GM19463 (cell line): ENCODE data around the gene CSF1R.

Experiments
- ATAC-seq: cut with Tn5 transposase; IDR thresholded peaks from one replicate; pipeline ENCODE4 v1.9.1; 2021; ENCODE audit warnings: mild to moderate bottlenecking, moderate library complexity; ENCODE audit not compliant: unreplicated experiment

The CSF1R gene

DNA sequence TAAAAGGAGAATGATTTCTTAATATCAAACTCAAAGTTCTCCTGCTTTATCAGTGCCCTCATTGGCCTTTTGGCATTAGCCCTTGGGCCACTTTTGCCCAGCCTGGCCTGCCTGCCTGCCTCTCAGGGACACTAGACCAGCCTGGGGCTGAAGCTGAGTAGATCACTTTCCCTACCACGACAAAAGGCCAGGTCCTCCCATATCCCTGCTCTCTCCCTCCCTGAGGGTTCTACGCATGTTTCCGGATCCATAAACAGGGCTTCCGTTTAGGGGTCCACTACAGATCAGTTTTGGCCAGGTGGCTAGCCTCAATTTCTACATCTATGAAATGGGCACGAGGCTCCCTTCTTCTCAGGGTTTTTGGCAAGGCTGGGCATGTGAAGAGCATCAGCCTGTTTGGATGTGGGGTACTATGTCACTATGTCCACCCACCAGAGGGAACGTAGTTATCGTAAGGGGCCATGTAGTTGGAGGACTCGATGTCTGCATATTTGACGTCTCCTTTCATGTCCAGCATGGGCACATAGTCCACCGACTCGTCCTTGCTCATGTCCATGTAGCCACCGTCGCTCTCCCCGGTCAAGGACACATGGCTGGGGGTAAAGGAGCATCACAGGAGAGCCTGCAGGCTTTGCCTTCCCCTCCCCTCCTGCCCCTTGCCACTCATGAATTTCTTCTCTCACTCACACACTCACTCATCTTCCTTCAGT is 35.2 kb upstream of the CSF1R start:
- no peak for ATAC-seq

DNA sequence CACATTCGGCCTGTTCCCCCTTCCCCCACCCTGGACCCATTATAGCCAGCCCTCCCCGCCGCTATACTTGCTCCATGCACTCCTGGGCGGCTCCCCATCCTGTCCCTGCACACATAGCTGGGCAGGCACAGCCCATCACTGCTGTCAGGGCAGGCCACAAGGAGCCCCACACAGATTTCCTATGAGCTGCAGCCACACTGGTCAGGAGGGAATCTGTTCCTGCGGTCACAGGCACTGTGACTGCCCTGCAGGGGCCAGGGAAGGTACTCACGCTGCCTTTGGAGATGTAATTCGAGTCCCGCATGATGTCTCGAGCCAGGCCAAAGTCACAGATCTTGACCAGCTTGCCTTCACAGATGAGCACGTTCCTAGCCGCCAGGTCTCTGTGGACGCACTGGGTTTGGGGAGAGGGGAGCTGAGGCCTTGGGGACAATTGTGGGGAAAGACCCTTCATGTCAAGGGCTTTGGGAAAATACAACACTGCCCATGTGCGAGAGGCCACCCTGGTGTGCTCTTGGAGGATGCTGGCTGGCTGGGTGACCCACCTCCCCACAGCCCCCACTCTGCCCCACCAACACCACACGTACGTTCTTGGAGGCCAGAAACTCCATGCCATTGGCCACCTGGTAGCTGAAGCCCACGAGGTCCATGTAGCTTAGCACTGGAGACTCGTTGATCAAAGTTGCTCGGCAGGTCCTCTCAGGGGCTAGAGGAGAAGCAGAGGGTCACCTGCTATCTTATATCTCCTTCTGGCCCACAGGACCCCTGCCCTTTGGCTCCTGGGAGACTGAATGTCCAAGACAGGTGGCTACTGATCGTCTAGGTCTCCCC is 34.5 kb upstream of the CSF1R start:
- no peak for ATAC-seq

DNA sequence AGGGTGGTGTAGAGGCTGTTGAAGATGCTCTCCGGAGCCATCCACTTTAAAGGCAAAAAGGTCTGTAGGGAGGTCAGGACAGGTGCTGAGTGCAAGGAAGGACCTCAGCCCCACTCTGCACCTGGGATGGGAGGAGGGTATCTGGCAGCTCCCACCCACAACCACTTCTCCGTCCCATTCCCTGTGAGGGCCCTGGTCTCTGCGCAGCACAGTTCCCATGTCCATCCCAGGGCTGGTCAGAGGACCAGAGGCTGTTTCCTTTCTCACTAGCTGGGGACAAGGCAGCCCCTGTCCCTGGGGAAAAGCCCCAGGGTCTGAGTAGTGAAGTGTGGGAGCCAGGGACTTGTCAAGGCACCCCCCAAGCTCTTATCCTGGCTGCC is 33.7 kb upstream of the CSF1R start:
- ATAC-seq, result no peak

DNA sequence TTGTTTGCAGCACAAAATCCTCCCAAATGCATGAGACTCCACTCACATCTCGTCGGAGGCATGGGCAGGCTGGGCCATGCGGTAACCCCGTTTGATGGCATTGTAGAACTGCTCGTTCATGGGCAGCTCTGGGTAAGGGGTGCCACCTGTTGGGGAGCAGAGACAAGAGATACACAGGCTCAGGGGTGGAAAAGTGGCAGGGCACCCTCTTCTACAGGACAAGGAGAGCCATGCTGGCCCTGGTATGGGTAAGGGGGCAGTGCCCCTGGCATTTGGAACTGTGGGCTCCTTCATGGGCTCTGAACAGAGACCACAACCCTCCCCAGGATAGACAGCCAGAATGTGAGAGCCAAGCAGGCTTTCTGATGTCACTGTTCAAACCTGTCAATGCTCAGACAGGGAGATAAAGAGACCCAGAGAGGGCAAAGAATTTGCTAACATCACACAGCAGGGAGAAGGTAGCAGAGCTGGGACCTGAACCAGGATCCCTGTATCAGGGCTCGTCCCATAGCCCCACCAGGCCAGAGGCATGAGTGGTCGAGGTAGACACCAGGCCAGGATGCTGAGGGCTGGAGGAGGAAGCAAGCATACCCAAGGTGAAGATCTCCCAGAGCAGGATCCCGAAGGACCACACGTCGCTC is 33.2 kb upstream of the CSF1R start:
- no peak for ATAC-seq

DNA sequence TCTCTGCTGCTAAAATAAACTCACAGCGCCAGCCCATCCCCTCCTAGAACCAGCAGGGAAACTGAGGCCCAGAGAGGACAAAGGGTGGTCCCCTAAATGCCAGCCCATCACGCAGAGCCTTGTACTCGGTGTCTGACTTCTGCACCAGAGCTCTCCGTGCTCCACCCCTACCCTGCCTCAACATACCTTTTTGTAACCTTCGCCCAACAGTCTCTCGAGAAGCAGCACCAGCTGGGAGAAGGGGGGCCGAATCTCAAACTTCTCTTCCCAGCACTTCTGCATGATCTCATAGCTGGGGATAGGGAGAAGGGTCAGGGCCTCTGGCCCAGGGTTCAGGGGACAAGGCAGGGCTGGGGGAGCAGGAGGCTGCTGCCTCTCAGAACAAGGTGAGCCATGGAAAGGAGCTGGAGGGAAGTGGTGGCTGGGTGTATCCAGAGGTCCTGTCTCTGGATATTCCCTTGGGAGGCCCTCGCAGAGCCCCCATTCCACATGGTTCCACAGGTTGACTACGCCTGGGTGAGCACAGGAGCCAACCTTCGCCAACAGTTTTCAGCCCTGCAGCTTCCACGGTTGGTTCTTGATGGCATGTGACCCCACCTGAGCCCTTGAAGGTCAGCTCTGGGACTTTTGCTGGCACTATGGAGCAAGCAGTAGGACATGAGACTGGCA is 32.3 kb upstream of the CSF1R start:
- ATAC-seq, result no peak

DNA sequence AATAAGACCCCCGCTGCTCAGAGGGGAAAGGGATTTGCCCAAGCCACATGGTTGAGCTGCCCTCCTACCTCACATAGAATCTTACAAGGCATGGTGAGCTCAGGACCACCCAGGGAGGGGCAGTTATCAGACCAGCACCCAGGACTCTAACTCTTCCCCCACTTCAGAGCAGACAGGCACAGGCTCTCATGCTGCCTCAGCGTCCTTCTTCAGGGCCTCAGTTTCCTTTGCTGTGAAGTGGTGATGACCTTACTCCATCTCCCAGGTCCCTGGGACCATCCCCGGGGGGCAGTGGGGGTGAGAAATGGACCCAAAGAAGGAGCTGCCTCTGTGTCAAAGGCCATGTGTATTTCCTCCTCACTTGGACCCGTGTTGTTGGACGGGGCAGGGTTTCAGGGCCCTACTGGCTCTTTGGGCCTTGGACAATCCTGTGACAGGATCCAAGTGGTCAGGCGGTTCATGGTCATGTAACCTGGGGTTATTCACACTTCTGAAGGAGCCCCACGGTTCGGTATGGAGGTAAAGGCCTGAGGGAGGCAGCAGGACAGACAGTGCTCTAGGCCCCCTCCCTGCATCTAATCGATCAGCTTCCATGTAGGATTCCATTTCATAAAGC is 31.7 kb upstream of the CSF1R start:
- ATAC-seq, result no peak

DNA sequence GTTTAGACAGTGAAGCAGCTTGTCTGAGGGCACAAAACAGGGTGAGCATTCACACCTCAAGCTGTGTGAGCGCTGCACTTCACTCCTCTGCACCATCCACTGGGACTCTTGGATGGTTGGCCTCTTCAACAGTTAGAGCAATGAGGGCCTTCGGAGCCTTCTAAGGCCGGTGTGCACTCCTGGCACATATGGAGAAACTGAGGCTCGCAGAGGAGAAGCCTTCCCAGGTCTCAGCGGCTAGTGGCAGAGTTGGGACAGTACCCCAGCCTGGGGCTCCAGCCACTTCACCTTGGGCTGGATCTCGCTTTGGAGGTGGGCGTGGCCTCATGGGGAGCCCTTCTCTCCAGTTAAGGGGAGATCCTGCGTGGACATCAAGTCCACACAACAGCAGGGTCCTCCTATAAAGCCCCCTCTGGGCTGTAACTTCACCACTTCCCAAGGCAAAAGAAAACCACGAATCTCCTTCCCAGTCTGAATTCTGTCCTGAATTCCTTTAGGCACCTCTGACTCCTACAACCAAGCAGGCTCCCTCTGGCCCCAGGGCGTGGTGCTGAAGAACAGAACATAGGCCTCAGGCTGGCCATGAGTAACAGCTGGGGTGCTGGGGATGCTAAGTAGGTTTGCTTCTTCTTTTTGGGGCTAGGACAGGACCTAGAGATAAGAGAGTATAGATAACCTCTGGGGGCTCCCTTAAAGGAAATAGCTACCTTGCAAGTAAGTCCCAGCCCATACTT is 30.5 kb upstream of the CSF1R start:
- no peak for ATAC-seq

DNA sequence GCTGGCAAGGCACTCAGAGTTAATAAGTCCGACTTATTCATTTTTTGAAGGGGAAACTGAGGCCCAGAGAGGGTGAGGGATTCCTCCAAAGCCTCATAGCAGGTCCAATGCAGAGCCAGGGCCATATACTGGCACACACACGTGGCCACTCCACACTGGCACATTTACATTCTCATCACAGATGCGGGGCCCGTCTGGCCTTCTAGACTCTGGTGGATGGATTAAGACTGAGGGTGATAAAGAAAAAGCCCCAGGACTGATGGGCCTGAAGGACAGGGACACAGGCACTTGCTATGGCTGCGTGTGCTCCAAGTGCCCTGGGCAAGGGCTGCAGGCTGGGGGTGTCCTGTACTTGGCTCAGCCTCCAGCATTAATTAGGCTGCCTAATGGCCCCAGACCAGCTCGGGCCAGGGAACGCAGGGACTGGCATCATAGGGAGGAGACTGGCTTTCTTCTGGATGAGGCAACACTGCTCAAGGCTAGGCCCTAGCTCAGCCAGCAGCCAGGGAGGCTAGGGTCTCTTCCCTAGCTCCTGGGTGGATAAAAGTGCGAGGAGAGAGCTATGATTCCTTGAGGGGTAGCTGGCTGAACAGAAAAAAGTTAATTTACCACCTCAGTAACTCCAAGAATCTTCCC is 28.5 kb upstream of the CSF1R start:
- ATAC-seq, result no peak

DNA sequence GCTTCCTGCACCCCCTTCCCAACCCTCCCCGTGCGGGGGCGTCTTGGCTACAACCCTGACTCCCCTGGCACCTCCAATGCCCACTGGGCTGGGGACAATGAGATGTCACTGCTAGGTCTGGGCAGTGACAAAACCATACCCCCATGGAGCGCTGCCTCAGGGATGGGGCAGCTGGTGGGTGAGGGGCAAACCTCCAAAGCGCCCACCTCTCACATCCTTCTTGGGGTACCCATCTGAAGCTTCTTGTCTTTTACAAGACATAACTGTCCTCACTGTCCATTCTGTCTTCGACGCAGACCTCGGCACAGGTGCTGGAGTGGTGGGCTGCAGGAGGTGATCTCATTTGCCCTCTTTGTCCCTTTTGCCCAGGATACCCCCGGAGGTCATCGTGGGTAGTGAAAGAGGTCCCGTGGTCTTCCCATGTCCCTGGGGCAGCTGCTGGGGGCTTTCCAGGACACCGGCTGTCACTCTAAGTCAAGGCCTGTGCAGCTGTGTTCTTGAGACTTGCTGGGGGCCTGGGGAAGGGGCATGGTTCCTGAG is 27.8 kb upstream of the CSF1R start:
- ATAC-seq, result no peak

DNA sequence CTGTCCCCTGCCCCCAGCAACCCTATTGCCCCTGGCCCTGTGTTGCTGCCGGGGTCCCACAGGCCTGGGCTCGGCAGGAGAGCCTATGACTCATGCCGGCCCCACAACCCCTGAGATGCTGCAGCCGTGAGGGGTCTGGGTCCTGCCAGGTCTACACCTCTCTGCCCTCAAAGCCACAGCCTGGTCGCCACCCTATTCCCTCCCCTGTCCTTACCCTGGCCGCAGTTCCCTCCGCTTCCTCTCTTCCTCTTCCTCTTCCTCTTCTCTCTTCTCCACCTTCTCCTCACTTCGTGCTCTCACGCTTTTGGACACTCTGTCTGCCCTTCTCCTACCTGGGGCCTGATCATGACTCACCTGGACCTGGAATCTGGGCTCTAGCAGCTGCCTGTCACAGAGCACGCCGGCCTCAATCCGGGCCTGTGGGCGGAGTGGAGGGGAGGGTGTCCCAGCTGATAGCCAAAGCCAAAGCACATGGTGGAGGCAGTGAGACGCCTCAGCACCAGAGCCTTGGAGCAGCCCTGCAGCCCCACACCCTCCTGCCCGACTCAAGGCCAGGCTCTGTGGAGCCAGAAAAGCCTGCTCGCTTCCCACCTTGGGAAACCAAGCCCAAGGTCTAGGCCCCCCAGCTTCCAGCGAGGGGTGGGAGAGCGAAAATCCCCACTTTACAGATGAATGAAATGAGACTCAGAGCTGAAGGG is 26.8 kb upstream of the CSF1R start:
- no peak for ATAC-seq

DNA sequence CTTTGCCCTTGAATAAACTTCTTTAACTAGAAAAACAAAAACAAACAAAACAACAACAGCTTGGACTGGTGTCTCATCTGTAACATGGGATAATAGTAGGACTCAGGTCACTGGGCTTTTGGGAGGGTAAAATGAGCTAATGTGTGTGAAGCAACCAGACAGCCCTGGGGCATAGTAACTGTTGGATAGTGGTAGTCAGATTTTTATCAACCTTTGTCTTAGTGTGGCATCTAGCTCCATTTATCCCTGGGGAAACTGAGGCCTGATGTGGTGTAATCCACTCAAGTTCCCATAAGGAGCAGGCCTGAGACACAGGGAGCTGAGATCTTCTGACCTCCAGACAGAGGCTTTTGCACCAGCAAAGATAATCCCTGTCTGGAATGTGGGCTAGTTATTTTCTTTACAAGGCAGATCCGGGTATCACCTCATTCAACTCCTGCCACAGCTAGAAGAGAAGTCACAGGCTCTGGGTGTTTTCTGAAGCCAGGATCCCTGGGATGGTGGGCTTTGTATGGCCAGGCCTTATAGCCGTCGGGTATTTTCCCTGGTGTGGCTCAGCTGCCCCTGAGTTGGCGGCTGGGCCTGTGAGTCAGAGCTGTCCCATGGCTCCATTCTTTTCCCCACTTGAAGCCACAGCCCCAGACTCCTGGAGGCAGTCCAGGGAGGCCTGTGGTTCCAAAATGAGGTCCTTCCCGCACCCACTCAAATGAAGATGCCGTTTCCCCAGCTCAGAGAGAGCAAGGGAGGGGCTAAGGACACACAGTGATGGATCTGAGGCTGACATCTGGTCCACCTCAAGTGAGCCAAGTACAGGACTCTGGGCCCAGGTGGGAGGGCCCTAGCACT is 26.1 kb upstream of the CSF1R start:
- no peak for ATAC-seq

DNA sequence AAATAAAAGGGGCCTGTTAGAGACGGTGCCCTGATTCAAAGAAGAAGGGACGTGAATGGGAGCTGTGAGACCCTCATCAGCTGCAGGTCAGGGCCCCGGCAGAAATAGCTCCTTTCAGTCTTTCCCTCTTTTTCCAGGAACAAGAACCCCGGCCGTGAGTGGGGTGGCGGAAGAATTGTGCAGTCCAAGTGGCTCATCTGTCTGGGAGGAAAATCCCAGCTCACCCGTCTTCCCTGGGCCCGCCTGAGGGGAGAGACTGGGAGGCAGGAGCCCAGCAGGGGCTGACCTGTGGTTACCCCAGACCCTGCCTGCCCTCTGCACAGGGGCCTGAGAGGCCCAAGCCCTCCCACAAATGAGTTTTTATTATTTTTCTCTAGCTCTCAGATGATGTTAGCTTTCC is 24.8 kb upstream of the CSF1R start:
- ATAC-seq, result no peak

DNA sequence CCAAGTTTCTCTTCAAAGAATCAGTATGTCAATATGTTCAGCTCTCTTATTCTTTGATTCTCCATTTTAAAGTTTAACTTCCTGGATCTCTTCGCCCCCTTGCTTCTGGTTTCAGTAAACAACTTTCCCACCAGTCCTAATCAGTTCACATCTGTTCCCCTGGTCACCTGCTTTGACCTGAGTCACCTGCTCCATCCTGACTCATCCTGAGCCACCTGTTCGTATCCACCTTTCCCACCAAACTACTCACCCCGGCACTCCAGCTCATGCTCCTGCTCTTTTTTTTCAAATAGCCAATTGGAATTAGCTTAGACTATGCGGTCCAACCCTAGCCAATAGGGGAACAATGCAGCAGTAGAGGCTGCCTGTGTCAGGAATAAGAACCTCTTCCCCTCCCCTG is 23.6 kb upstream of the CSF1R start:
- ATAC-seq, result no peak

DNA sequence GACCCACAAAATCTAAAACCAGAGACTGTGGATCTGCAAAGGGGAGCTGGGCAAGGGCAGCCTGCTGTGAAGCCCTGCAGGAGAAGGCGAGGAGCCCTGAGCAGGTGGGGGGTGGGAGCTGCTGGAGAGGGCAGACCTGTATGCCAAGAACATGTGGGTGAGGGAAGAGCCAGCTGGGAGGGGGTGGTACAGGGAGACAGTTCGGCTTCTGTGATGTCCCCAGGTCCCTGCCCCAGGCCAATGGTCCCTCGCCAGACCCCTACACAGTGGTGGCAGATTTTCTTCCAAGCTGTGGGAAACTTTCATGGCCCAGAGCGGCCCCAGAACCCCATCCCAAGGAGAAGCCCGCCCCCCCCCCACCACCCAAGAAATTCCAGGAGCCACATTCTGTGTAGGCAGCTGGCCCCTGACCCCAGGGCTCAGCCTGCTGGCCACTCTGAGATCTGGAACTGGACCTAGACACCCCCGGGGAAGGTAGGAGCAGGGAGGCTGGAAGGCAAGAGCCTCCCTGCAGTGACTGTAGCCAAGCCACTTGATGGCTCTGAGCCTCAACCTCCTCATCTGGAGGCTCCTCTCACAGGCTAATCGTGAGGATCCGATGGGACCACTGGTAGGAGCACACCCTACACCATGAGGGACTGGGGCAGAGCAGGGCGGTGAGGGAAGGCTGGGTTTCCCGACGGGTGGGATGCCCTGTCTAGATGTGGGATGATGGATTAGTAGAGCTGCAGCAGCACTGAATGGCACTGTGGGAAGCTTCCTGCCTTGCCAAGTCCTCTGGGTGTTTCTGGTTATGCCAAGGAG is 22.6 kb upstream of the CSF1R start:
- ATAC-seq, result no peak

DNA sequence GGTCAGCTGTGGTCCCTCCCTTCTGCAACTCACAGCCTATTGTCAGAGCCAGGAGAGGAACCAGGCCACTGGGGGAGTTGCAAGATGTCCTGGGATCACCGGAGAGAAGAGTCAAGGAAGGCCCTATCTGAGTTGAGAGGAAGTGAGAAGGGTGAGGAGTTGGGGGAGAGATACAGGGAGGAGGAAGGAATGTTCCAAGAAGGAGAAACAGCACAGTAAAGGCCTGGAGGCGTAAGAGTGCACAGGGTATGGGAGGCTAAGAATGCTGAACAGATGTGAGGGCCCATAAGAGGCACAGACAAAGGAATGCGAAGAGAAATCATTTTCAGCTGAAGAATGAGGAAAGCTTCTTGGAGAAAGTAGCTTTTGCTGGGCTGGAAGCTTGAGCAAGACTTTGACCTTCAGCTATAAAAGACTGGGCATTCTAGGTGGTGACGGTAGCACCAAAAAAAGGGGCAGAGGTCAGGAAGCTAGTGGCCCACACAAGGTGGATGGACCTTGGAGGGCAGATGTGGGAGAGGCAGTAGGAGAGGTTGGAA is 21.6 kb upstream of the CSF1R start:
- no peak for ATAC-seq

DNA sequence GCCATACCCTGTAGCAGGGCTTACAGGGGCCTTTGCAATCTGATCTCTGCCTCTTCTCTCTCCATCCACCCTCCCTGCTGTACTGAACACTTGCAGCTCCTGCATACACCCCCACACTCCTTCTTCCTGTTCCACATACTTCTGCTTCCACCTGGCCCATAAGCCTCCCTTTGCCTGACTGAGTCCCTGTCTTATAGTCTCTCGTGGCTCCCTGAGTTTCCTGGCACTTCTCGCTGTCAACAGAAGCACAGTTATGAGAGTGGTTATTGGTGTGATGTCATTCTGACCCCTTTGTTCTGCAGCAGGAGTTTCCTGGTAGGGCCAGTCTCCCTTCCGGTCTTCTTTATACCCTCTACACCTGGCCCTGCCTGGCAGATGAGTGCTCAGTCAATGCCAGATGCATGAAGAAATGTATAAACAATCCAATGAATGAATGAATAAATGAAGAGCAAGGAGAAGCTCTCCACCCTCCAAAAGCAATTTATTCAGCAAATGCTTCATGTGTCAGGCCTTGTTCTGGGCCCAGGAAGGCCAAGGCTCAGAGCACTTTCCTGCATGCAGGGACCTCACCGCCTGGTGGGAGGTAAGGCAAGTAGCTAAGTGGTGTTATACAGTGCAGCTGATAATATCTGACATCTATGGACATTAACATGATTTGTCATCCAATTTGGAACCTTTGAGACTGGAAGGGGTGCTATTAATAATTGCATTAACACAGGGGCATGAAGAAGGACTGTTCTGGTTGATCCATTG is 20.5 kb upstream of the CSF1R start:
- ATAC-seq, result no peak
